ENCODE results near the gene DIO3. TPM values are rescaled to one million over a fixed set of nuclear protein-coding genes. Genes with fewer than 3 reads are reported as not detected.

Gene DIO3
- total RNA-seq, 2 donors from 2014 or later: not detected

- H3K9me3 Mint-ChIP-seq: no peaks in the 10 kb centered on the region
- H3K36me3 Mint-ChIP-seq (ENCODE audit: low read depth): no peaks in the 10 kb centered on the region
- peaks cover 7% of the 10 kb centered on the region for H3K27me3 Mint-ChIP-seq
- peaks cover 21% of the 10 kb centered on the region for H3K4me1 Mint-ChIP-seq
- H3K4me3 Mint-ChIP-seq: no peak overlapping the region
- no peak overlapping the region for H3K27ac Mint-ChIP-seq
- no peak for ATAC-seq (replicated peaks)
Measured at GRCh38 chr14:101600336-101600890, 39.1 kb downstream of the DIO3 start.

GRCh38 chr14:101600891-101601605 is 39.8 kb downstream of the DIO3 start:
- Mint-ChIP-seq H3K4me3 (no peak overlapping the region), H3K27ac (no peak overlapping the region), H3K36me3 (ENCODE audit: low read depth) (no peaks in the 10 kb centered on the region), H3K27me3 (peaks cover 13% of the 10 kb centered on the region), H3K4me1 (peaks cover 17% of the 10 kb centered on the region), H3K9me3 (no peaks in the 10 kb centered on the region)
- ATAC-seq (replicated peaks): no peak

GRCh38 chr14:101601606-101602465 is 40.5 kb downstream of the DIO3 start:
- Mint-ChIP-seq H3K27me3 (peaks cover 18% of the 10 kb centered on the region), H3K9me3 (no peaks in the 10 kb centered on the region), H3K36me3 (ENCODE audit: low read depth) (no peaks in the 10 kb centered on the region), H3K4me1 (peaks cover 9% of the 10 kb centered on the region), H3K27ac (no peak overlapping the region), H3K4me3 (no peak overlapping the region)
- no peak for ATAC-seq (replicated peaks)

- Mint-ChIP-seq H3K27me3 (peaks cover 18% of the 10 kb centered on the region), H3K36me3 (ENCODE audit: low read depth) (no peaks in the 10 kb centered on the region), H3K4me3 (no peak overlapping the region), H3K4me1 (peaks cover 7% of the 10 kb centered on the region), H3K27ac (no peak overlapping the region), H3K9me3 (no peaks in the 10 kb centered on the region)
- ATAC-seq (replicated peaks): no peak
Measured at GRCh38 chr14:101602466-101602840, 41.2 kb downstream of the DIO3 start.

- peaks cover 20% of the 10 kb centered on the region for H3K27me3 Mint-ChIP-seq
- peaks cover under 1% of the 10 kb centered on the region for H3K4me1 Mint-ChIP-seq
- no peak overlapping the region for H3K27ac Mint-ChIP-seq
- ATAC-seq (replicated peaks): no peak
- H3K9me3 Mint-ChIP-seq: no peaks in the 10 kb centered on the region
- no peaks in the 10 kb centered on the region for H3K36me3 Mint-ChIP-seq (ENCODE audit: low read depth)
- no peak overlapping the region for H3K4me3 Mint-ChIP-seq
Measured at GRCh38 chr14:101603096-101603495, 41.8 kb downstream of the DIO3 start.

GRCh38 chr14:101604228-101604934 is 43.1 kb downstream of the DIO3 start:
- H3K9me3 Mint-ChIP-seq: no peaks in the 10 kb centered on the region
- H3K36me3 Mint-ChIP-seq (ENCODE audit: low read depth): no peaks in the 10 kb centered on the region
- ATAC-seq (replicated peaks): no peak
- no peak overlapping the region for H3K27ac Mint-ChIP-seq
- no peaks in the 10 kb centered on the region for H3K4me1 Mint-ChIP-seq
- peaks cover 31% of the 10 kb centered on the region for H3K27me3 Mint-ChIP-seq
- no peak overlapping the region for H3K4me3 Mint-ChIP-seq

- ATAC-seq (replicated peaks): no peak
- Mint-ChIP-seq H3K27me3 (peaks cover 35% of the 10 kb centered on the region), H3K27ac (no peak overlapping the region)
Measured at GRCh38 chr14:101604935-101605780, 43.9 kb downstream of the DIO3 start.

GRCh38 chr14:101605836-101606235 is 44.5 kb downstream of the DIO3 start:
- H3K27me3 Mint-ChIP-seq: peaks cover 38% of the 10 kb centered on the region
- no peaks in the 10 kb centered on the region for H3K9me3 Mint-ChIP-seq
- no peaks in the 10 kb centered on the region for H3K4me1 Mint-ChIP-seq
- no peaks in the 10 kb centered on the region for H3K36me3 Mint-ChIP-seq (ENCODE audit: low read depth)
- no peak overlapping the region for H3K4me3 Mint-ChIP-seq
- no peak for ATAC-seq (replicated peaks)
- no peak overlapping the region for H3K27ac Mint-ChIP-seq

More at GRCh38 chr14:101604935-101605780, 43.9 kb downstream of the DIO3 start:
- no peak overlapping the region for H3K4me3 Mint-ChIP-seq
- no peaks in the 10 kb centered on the region for H3K9me3 Mint-ChIP-seq
- no peaks in the 10 kb centered on the region for H3K36me3 Mint-ChIP-seq (ENCODE audit: low read depth)
- H3K4me1 Mint-ChIP-seq: no peaks in the 10 kb centered on the region

Other genes with a start within 250 kb of the DIO3 start
- 100 to 1,000 TPM; 232 to 283 TPM for gene PPP2R5C, start 200.2 kb downstream of the DIO3 start, total RNA-seq

All from activated T-helper 17 cell treated with anti-CD3 and anti-CD28 coated beads, Interleukin-2, amount 50 U/mL, for 72 hours (primary cell).